ENCODE measurements around the gene B4GALT3.
A peak's percentile ranks its signal among the peaks of the same experiment; 100 is the strongest.

GRCh38 chr1:161200992-161201835, 23.9 kb upstream of the B4GALT3 start:
- TF ChIP-seq, protein P1, sequence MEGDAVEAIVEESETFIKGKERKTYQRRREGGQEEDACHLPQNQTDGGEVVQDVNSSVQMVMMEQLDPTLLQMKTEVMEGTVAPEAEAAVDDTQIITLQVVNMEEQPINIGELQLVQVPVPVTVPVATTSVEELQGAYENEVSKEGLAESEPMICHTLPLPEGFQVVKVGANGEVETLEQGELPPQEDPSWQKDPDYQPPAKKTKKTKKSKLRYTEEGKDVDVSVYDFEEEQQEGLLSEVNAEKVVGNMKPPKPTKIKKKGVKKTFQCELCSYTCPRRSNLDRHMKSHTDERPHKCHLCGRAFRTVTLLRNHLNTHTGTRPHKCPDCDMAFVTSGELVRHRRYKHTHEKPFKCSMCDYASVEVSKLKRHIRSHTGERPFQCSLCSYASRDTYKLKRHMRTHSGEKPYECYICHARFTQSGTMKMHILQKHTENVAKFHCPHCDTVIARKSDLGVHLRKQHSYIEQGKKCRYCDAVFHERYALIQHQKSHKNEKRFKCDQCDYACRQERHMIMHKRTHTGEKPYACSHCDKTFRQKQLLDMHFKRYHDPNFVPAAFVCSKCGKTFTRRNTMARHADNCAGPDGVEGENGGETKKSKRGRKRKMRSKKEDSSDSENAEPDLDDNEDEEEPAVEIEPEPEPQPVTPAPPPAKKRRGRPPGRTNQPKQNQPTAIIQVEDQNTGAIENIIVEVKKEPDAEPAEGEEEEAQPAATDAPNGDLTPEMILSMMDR (IDR thresholded peaks at IDR 0.05): no peak
- TF ChIP-seq EP300 (IDR thresholded peaks at IDR 0.05) (peak in 2 of 4 donors; percentile 44 to 87), POLR2AphosphoS5 (IDR thresholded peaks at IDR 0.05) (peak; percentile 9 to 89), POLR2A (IDR thresholded peaks at IDR 0.05) (no peak)

Data from upper lobe of left lung (tissue), 4 donors.